Effector memory CD8-positive, alpha-beta T cell (primary cell): ENCODE measurements around the gene RIPPLY3.
"Not testable (repeated sequence)": the region's sequence is repeated elsewhere in the genome, so short reads cannot be mapped to it uniquely, and the experiment has no call there.

ENCODE experiments used
- ATAC-seq: fragments of 150-1000 bp; cut with Tn5 transposase; replicated peaks from 2 replicates; pipeline ENCODE4 v1.10.0; 2021; ENCODE audit warnings: mild to moderate bottlenecking, moderate library complexity
- DNase-seq, 3 experiments: peaks; one replicate each; pipeline ENCODE4 v3.0.0; 2021
- H3K27ac Mint-ChIP-seq, 2 donors: one replicate each; pipeline ENCODE4 v1.8.0; 2022; ENCODE audit warnings: mild to moderate bottlenecking in 2 of 2, mixed read lengths in 2 of 2, moderate library complexity in 2 of 2
- H3K27me3 Mint-ChIP-seq, 2 donors: one replicate each; pipeline ENCODE4 v1.8.0; 2022; ENCODE audit warnings: mixed read lengths in 2 of 2
- H3K36me3 Mint-ChIP-seq: one replicate; pipeline ENCODE4 v1.8.0; 2022; ENCODE audit warnings: mild to moderate bottlenecking, moderate library complexity, mixed read lengths; ENCODE audit not compliant: insufficient read depth
- H3K4me1 Mint-ChIP-seq, 2 donors: one replicate each; pipeline ENCODE4 v1.8.0; 2022; ENCODE audit warnings: low read depth in 2 of 2, mixed read lengths in 2 of 2
- H3K4me3 Mint-ChIP-seq, 2 donors: one replicate each; pipeline ENCODE4 v1.8.0; 2022; ENCODE audit warnings: mild to moderate bottlenecking in 2 of 2, mixed read lengths in 2 of 2, moderate library complexity in 2 of 2
- H3K9me3 Mint-ChIP-seq, 2 donors: one replicate each; pipeline ENCODE4 v1.8.0; 2022; ENCODE audit warnings: mixed read lengths in 2 of 2

The RIPPLY3 gene

GRCh38 chr21:36973986-36974850, 32.3 kb upstream of the RIPPLY3 start:
- Mint-ChIP-seq H3K4me3 (no peak overlapping the region), H3K27ac (no peak overlapping the region), H3K9me3 (no peaks in the 10 kb centered on the region), H3K4me1 (peaks cover 0 to 9% of the 10 kb centered on the region in 2 donors), H3K36me3 (no peaks in the 10 kb centered on the region), H3K27me3 (no peaks in the 10 kb centered on the region)
- ATAC-seq (no peak), DNase-seq (no peak)

DNA sequence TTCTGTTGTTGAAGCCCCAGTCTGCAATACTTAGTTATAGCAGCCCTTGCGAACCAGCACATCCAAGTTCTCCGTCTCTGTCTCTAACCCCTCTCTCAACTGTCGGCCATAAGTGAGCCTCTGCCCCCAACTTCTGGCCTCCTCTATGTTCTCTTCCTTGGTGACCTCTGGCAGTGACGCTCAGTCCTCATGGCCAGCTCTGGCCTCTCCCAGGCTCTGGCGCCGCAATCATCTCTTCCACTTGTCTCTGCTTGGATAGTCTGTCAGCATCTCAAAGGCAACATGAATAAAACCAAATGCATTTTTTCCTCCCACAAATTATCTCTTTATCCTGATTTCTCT, 31.7 kb upstream of the RIPPLY3 start:
- DNase-seq = no peak
- no peak for ATAC-seq
- Mint-ChIP-seq H3K27ac (no peak overlapping the region), H3K4me3 (no peak overlapping the region), H3K9me3 (no peaks in the 10 kb centered on the region), H3K4me1 (peaks cover 0 to 9% of the 10 kb centered on the region in 2 donors), H3K36me3 (peaks cover 3% of the 10 kb centered on the region), H3K27me3 (no peaks in the 10 kb centered on the region)

DNA sequence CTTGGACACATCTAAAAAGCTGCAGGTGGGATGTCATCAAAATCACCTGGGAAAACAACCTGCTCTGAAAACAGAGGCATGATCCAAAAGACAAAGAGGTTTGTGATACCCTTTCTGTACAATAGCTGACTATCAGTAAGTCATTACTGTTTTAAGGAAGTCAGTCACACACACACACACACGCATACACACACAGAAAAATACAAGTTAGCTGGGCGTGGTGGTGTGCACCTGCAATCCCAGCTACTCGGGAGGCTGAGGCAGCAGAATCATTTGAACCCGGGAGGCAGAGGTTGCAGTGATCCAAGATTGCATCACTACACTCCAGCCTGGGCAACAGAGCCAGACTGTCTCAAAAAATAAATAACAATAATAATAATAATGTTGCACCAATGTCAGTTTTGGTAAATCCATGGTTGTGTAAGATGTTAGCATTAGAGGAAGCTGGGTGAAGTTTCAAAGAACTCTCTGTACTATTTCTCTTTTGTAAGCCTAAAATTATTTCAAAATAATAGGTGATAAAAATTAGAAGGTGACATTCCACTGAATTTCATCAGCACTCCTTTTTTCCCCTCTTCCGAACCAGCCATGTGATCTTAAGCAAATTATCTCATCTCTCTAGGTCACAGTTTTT, 30.2 kb upstream of the RIPPLY3 start:
- DNase-seq = no peak
- Mint-ChIP-seq H3K27ac (no peak overlapping the region), H3K4me3 (no peak overlapping the region), H3K4me1 (peaks cover 4 to 9% of the 10 kb centered on the region in 2 donors), H3K27me3 (peaks cover 0 to 7% of the 10 kb centered on the region in 2 donors), H3K9me3 (no peaks in the 10 kb centered on the region), H3K36me3 (peaks cover 4% of the 10 kb centered on the region)
- no peak for ATAC-seq

- Mint-ChIP-seq H3K9me3 (no peaks in the 10 kb centered on the region), H3K36me3 (peaks cover 4% of the 10 kb centered on the region), H3K27ac (peak overlapping the region in 1 of 2 donors; percentile 22), H3K4me1 (peaks cover 4 to 9% of the 10 kb centered on the region in 2 donors), H3K27me3 (peaks cover 0 to 7% of the 10 kb centered on the region in 2 donors), H3K4me3 (no peak overlapping the region)
- DNase-seq (no peak), ATAC-seq (peak; percentile 68)
These were observed 29.4 kb upstream of the RIPPLY3 start for GRCh38 chr21:36976882-36977651.

DNA sequence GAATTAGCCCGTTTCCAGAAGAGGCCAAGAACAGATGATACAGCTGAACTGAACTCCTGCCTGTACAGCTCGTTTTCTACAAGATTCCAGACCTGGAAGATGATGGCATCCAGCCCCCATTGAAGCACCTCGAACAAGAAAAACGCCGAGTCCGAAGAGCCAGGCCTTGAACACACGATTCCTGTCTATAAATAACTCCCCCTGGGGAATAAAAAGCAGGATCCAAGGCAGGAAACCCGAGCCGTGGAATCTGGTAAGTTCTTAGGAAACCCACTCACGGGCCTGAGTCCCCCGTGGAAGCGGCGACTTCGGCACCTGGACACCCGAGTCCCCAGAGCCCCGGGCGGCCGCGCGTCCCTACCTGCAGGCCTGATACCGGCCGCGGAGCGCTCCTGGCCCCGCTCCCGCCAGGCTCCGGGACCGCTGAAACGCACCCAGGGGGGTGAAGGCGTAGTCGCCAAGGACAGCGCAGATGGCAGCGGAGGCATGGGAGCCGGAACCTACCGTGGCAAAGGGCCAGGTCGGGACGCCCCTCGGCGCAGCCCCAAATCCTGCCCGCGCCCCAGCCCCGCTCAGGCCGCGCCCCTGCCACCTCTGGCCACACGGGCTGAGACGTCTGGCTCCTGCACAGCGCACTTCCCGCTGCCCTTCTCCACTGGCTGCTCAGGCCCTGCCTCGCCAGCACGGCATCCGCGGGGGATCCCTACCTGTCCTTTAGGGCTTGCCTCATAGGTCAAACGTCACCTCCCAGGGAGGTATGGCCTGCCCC, 26.0 kb upstream of the RIPPLY3 start:
- H3K4me1 Mint-ChIP-seq = peaks cover 4 to 9% of the 10 kb centered on the region in 2 donors
- ATAC-seq (peak; percentile 39), DNase-seq (no peak)
- peaks cover 0 to 7% of the 10 kb centered on the region in 2 donors for H3K27me3 Mint-ChIP-seq
- no peaks in the 10 kb centered on the region for H3K9me3 Mint-ChIP-seq
- peaks cover 4% of the 10 kb centered on the region for H3K36me3 Mint-ChIP-seq
- H3K27ac Mint-ChIP-seq = peak overlapping the region in 1 of 2 donors; percentile 12
- peak overlapping the region; percentile 37 to 38 for H3K4me3 Mint-ChIP-seq

DNA sequence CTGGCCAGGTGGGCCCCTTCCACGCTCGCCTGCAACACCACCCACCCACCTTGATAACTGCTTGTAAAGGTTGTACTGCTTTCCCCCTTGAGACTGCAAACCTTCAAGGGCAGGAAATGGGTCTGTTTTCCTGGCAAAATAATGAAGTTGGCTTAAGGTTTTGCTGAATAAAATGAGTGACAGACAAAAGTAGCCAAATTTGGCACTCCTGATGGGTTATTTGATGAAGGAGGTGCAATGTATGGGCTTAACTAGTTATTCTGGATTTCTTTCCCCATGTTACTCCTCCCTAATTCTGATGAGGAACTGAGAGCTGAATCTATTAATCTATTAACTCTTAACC, 25.5 kb upstream of the RIPPLY3 start:
- H3K27me3 Mint-ChIP-seq = peaks cover 0 to 7% of the 10 kb centered on the region in 2 donors
- peaks cover 4% of the 10 kb centered on the region for H3K36me3 Mint-ChIP-seq
- peaks cover 6 to 9% of the 10 kb centered on the region in 2 donors for H3K4me1 Mint-ChIP-seq
- H3K9me3 Mint-ChIP-seq = no peaks in the 10 kb centered on the region
- peak overlapping the region in 1 of 2 donors; percentile 12 for H3K27ac Mint-ChIP-seq
- DNase-seq (no peak), ATAC-seq (no peak)
- peak overlapping the region; percentile 37 to 38 for H3K4me3 Mint-ChIP-seq

- Mint-ChIP-seq H3K27ac (no peak overlapping the region), H3K4me1 (peaks cover 2 to 8% of the 10 kb centered on the region in 2 donors), H3K9me3 (no peaks in the 10 kb centered on the region), H3K27me3 (peaks cover 0 to 7% of the 10 kb centered on the region in 2 donors), H3K4me3 (no peak overlapping the region), H3K36me3 (peaks cover 4% of the 10 kb centered on the region)
- no peak for ATAC-seq
- no peak for DNase-seq
These were observed 24.4 kb upstream of the RIPPLY3 start for GRCh38 chr21:36981977-36982700.

DNA sequence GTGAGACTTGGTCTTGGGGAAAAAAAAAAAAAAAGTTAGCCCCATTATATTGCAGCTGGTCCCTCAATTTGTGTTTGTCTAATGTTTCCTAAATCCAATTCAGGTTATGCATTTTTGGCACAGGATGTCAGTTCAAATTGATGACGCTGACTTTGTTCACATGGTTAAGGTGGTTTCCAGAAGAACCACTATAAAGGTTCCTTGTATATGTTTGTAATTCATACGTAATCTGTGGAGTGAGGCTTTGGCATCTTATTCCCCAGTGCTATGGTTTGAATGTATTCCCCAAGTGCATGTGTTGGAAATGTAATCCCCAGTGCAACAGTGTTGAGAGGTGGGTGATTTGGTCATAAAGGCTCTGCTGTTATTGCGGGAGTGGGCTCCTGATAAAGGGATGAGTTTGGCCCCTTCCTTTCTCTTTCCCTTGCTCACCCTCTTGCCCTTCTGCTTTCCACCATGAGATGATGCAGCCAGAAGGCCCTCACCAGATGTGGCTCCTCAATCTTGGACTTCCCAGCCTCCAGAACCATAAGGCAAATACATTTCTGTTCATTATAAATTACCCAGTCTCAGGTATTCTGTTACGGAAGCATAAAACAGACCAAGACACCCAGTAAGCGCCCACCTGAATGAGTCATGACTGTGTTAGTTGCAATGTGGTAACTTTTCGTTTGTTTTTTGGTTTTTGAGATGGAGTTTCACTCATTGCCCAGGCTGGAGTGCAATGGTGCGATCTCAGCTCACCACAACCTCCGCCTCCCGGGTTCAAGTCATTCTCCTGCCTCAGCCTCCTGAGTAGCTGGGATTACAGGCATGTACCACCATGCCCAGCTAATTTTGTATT, 20.5 kb upstream of the RIPPLY3 start:
- H3K27ac Mint-ChIP-seq = peak overlapping the region; percentile 38 to 55
- H3K4me3 Mint-ChIP-seq = no peak overlapping the region
- ATAC-seq = peak; percentile 23
- no peaks in the 10 kb centered on the region for H3K9me3 Mint-ChIP-seq
- H3K4me1 Mint-ChIP-seq = peaks cover 7 to 9% of the 10 kb centered on the region in 2 donors
- peaks cover 0 to 2% of the 10 kb centered on the region in 2 donors for H3K27me3 Mint-ChIP-seq
- peaks cover 13% of the 10 kb centered on the region for H3K36me3 Mint-ChIP-seq
- DNase-seq = no peak

GRCh38 chr21:36987845-36988244, 18.7 kb upstream of the RIPPLY3 start:
- no peak for ATAC-seq
- H3K4me3 Mint-ChIP-seq = no peak overlapping the region
- peaks cover 13% of the 10 kb centered on the region for H3K36me3 Mint-ChIP-seq
- DNase-seq = no peak
- H3K27ac Mint-ChIP-seq = peak overlapping the region in 1 of 2 donors; percentile 72
- H3K9me3 Mint-ChIP-seq = no peaks in the 10 kb centered on the region
- H3K4me1 Mint-ChIP-seq = peaks cover 7 to 8% of the 10 kb centered on the region in 2 donors
- H3K27me3 Mint-ChIP-seq = no peaks in the 10 kb centered on the region

- Mint-ChIP-seq H3K9me3 (no peaks in the 10 kb centered on the region), H3K4me1 (peaks cover 8 to 11% of the 10 kb centered on the region in 2 donors)
These were observed 18.0 kb upstream of the RIPPLY3 start for GRCh38 chr21:36988536-36988935.

DNA sequence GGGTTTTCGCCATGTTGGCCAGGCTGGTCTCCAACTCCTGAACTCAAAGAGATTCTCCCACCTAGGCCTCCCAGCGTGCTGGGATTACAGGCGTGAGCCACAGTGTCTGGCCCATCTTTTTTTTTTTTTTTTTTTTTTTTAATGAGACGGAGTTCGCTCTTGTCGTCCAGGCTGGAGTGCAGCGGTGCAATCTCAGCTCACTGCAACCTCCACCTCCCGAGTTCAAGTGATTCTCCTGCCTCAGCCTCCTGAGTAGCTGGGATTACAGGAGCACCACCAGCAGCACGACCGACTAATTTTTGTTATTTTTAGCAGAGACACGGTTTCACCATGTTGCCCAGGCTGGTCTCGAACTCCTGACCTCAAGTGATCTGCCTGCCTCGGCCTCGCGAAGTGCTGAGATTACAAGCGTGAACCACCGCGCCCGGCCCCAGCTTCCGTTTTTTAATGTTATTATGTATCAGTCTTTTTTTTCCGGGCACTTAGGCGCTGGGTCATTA, 17.3 kb upstream of the RIPPLY3 start:
- not testable (repeated sequence) for H3K9me3 Mint-ChIP-seq, DNase-seq, H3K27me3 Mint-ChIP-seq, ATAC-seq
- Mint-ChIP-seq H3K27ac (peak overlapping the region; percentile 62 to 91), H3K4me3 (peak overlapping the region; percentile 89 to 90), H3K36me3 (peaks cover 13% of the 10 kb centered on the region), H3K4me1 (peaks cover 8 to 11% of the 10 kb centered on the region in 2 donors)

More at GRCh38 chr21:36988536-36988935, 18.0 kb upstream of the RIPPLY3 start:
- ATAC-seq = no peak
- H3K27ac Mint-ChIP-seq = no peak overlapping the region
- H3K4me3 Mint-ChIP-seq = peak overlapping the region in 1 of 2 donors; percentile 55
- H3K36me3 Mint-ChIP-seq = peaks cover 13% of the 10 kb centered on the region
- no peaks in the 10 kb centered on the region for H3K27me3 Mint-ChIP-seq
- no peak for DNase-seq
